SHP77 treated with DMSO at 0.1 percent for 48 hours (cell line): ENCODE measurements around the gene TUFT1.
"Not testable (repeated sequence)": the region's sequence is repeated elsewhere in the genome, so short reads cannot be mapped to it uniquely, and the experiment has no call there.

ENCODE experiments used
- DNase-seq: peaks from one replicate; lab custom pipeline; 2025; lab: John Stamatoyannopoulos, UW

TUFT1 gene

DNA sequence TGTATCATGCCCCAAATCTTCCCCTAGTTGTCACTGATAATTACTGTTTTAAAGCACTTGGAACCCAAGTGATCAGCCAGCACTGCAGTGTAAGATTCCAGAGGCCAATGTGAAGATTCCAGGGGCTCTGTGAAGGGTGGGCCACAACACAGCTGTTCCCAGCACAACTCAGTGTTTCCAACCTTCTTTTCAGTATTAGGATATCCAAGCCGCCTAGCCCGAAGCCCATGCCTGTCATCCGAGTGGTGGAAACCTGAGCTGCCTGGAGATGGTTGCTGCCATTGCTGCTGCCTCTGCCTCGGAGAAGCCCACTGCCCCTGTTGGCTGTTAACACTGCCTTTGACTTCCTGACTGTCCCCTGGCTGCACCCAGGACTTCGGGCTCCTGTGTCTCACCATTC lies 41.3 kb downstream of the TUFT1 start:
- DNase-seq: no peak

DNA sequence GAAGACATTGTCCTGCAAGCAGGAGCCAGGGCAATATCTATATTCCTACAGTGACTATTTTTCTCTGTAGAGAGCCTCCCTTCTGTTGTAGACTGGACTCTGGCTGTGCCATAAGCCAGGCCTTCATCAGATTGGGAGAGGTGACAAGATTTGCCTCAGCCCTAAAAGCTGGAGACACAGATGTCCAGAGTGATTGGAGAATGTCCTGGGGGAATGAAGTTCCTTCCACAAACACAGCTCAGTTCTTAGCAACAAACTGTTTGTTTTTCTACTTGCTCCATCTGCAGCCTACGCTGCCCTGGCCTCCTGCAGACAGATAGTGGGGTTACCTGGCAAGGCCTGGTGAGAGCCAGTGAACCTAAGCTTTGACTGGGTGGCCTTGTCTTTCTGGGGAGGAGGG lies 41.8 kb downstream of the TUFT1 start:
- DNase-seq: no peak

DNA sequence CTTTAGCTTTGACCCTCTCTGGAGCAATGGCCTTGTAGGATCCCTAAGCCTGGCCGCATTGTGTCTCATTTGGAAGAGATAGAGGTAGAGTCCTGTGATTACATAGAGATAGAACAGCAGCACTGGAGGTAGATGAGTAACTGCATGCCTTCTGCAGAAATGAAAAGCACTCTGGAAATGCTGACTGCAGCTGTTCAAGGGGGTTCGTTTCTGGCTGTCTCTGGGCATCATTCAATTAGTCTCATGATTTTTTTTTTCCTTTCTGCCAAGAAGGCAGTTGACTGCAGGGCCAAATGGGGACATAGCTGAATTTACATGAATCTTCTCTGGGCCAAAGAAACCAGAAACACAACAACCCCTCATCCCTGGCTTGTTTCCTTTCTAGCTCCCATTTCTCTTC lies 43.7 kb downstream of the TUFT1 start:
- no peak for DNase-seq

DNA sequence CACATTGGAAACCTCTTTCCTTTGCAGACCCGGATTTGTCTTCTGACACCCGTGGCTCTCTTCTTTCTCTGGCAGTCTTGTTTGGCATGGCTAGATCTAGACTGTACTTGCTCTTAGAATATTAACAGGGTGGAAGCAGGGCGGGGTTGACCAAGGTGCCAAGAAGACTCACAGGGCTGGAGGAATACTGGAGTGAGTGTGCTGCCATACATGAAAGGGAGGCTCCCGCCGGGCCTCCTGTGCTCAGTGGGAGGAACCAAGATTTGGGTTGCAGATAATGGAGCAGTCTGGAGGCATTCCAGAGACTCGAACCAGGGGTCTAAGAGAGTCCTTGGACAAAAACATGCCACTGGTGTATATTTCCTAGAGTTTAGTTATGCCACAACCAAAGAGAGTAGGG lies 44.2 kb downstream of the TUFT1 start:
- no peak for DNase-seq

DNA sequence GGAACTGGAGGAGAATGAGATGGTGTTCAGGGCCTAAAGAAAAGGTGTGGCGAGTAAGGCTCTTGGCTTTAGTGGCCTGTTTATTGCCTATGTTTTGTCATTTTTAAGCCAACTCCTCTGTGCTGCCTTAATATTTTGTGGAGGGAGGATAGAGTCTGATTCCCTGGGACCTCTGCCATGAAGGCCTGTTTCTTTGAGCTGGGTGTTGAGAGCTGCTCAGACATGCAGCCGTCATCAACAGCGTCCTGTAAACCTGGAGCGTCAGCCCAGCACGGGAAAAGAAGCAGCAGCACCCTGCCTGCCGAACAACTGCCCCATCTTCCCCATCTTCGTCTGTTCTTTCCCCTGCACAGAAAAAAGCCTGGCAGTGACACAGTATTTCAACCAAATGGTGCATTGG lies 44.7 kb downstream of the TUFT1 start:
- no peak for DNase-seq

DNA sequence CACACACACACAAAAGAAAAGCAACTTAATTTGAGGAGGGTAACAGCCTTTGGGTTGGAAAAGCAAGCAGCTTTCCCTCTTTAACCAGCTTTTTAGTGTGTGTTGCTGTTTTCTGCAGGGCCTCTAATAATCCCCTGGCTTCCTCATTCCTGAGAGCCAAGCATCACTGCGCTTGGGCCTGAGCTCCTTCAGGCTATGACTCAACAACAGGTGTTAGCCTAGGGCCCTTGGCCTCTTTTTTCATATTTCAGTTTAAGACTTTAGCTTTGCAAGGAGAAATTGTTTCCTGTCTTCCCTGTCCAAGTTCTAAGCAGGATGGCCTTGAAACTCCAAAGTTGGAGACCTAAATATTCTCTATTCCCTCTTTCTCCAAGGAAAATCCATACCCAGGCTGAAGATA lies 45.5 kb downstream of the TUFT1 start:
- no peak for DNase-seq

DNA sequence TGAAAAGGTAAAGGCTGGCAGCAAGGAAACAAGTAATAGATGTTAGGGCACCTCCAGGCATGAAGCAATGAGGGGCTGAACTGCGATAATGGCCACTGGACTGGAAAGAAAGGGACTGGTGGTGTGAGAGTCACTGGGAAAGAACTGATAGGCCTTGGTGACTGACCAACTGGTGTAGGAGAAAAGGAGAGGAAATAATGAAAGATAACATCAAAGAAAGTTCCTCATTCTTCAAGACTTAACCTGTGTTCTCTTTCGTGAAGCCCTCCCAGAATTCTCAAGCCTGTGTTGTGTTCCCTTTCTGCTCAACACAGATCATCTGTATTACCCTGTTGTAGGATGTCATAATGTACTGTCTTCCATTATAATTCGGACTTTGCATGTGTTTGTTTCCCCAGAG lies 50.9 kb downstream of the TUFT1 start:
- no peak for DNase-seq

DNA sequence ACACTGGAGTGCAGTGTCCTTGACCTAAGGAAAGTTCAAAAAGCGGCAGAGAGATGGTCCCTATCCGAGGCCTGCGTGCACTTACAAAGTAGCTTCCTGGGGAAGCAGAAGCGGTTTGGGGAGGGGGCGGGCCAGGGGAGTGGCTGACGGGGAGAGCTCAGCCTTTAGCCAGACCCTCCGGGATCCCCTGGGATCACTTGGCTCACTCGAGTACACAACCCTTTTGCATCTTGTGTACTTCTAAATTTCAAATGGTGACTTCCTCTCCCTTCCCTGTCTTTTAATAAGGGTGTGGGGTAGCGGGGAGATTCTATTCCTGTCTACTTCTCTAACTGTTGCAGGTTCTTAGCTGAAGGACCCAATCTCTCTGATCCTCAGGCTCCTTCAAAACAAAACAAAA lies 53.6 kb downstream of the TUFT1 start:
- DNase-seq: no peak

DNA sequence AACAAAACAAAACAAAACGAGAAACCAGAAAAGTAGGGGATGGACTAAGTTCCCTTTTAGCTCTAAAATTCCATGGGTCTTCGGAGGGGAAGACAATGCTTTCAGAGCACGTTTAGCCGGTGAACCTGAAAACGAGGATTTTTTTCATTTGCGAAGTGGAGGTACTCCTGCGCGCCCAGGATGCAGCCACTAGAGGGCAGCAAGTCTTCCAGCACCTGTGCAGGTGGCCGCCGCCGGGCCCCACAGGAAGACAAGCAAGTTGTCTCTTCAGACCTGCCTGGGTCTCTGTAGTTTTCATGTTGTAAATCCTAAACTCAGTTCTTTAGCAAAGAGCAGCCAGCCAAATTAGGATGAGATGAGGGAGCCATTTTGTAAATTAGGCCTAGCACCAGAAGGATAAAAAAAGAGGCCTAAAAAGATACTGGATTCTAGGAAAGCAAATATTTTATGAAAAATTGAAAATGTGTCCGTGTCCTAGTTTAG lies 54.1 kb downstream of the TUFT1 start:
- DNase-seq: peak; percentile 73

DNA sequence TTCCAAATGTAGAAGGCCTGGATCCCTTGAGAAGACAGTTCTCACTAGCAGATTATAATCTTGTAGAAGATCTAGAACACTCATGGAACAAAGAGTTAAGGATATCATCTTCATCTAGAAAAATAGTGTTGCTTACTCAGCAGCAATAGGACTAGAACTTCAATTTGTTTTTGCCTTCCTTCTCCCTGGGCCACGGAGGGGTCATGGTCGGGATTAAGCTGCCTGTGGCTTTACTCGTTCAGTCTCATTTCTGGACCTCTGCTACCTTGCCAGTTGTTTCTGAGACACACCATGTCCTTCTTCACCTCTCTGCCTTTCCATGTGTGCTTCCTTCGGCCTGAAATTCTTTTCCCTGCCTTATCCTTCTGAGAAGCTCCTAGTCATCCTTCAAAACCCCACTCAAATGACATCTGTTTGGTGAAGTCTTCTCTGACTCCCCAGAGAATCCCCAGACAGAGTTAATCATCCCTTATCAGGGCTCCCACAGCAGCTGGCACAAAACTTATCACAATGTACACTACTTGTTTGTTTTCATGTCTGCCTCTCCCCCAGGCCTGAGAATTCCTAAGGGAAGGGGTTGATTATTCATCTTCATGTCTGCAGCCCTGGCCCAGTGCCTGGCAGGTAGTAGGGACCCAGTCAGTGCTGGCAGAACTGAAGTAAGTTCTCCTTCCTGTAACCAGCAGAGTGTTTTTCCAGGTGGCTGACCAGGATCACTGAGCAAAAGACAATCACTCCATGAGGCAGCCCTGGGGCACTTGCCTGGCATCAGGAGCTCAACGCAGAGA lies 56.3 kb downstream of the TUFT1 start:
- DNase-seq: no peak

DNA sequence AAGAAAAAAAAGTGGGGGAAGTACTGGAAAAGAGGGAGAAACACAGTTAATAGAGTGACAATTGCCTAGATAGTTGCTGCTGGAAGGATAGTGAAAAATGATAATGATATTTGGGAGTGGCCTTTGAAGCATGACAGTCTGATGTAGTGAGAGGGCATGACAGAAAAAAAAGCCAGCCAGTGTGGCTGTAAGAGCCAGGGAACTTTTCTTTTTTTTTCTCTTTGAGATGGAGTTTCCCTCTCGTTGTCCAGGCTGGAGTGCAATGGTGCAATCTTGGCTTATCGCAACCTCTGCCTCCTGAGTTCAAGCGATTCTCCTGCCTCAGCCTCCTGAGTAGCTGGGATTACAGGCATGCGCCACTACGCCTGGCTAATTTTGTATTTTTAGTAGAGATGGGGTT lies 62.4 kb downstream of the TUFT1 start:
- not testable (repeated sequence) for DNase-seq

DNA sequence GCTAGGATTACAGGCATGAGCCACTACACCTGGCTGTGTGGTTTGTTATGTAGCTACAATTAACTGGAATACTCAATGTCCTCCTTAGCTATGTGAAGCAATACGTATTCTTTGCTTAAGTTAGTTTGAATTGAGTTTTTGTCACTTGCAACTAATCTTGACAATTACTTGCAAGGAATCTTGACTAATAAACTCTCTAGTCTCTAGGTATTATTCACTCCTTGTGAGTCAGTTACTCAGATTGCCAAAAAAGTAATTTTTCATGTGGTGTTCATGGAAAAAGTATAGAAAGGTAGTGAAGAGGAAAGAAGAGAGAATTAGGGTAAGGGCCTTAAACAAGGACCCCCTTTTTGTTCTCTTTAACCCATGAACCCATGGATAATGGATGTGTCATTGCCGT lies 64.2 kb downstream of the TUFT1 start:
- no peak for DNase-seq

DNA sequence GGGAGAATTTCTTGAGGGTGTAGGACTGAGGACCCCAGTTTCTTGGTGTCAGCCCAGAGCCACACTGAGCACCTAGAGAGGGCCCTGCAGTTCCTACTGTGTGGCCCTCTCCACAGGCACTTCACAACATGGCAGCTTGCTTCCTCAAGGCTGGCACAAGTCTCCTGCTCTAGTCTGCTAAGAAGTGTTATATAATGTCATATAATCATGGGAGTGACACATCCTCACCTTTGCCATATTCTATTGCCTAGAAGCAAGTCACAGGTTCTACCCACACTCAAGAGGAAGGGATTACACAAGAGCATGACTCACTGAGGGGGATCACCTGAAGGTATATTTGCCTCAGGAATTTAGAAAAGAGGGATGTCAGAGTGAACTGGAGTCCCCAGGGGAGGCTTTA lies 66.3 kb downstream of the TUFT1 start:
- no peak for DNase-seq

DNA sequence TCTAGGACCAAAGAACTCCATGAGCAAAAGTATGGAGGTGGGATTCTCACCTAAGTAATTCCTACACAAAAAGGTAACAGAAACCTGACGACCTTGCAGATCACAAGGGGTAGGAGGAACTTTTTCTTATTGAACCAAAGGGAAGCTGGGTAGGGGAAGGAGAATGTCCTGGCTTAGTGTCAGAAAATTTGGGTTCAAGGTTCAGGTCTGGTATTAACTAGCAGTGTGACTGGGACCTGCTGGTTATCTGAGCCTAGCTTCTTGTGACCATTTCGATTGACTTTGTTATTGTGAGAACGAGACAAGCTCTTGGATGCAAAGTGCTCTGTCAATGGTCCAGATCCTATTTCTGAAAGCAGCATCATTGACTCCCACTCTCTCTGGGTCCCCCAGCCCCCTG lies 66.7 kb downstream of the TUFT1 start:
- no peak for DNase-seq

DNA sequence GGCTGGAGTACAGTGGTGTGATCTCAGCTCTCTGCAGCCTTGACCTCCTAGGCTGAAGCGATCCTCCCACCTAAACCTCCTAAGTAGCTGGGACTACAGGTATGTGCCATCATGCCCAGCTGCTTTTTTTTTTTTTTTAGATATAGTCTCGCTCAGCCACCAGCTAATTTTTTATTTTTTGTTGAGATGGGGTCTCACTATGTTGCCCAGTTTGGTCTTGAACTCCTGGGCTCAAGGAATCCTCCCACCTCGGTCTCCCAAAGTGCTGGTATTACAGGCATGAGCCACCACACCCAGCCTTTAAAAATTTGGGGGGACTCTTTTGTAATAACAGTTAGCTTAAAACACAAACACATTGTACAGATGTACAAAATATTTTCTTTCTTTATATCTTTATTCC lies 70.0 kb downstream of the TUFT1 start:
- DNase-seq: no peak

DNA sequence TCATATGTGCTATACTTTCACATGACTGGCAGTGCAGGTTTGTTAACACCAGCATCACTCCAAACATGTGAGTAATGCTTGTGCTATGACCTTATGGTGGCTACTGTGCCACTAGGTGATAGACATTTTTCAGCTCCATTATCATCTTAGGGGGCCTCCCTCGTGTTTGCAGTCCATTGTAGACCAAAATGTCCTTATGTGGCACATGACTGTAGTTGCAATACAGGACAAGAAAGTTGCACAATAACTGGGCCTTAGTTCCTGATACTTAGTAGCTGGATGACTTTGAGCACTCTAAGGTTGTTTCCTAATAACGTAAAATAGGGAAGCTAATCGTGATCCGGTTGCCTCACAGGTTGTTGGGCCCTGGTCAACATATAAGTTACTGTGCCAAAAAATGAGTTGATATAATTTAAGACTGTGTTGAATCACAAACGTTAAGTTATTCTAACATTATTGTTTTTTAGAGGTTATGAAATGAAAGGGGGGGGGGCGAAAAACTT lies 71.2 kb downstream of the TUFT1 start:
- peak; percentile 77 for DNase-seq

DNA sequence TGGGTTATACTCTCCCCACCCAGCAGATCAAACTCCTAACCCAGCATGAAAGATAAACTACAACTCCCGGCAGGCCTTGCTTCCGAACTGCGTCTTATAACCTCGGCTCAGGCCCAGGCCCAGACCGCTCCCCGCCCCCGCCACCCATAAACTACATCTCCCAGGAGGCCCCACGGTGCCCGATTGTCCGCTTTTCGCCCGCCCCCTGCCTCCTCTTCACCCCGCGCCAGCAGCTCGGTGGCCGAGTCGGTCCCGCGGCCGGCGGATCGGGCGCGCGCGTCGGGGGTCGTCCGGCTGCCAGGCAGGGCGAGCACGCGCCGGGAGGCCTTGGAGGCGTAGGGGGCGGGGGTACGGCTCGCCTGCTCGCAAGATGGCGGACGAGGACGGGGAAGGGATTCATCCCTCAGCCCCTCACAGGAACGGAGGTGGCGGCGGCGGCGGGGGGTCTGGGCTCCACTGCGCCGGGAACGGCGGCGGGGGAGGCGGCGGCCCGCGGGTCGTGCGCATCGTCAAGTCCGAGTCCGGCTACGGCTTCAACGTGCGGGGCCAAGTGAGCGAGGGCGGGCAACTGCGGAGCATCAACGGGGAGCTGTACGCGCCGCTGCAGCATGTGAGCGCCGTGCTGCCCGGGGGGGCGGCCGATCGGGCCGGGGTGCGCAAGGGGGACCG lies 71.9 kb downstream of the TUFT1 start, which contains the start of gene SNX27:
TSS of gene SNX27 (plus strand) at position 219 of the 669 bp plus-strand sequence. CDS start at position 371, 152 bp downstream.
- peak; percentile 97 for DNase-seq

DNA sequence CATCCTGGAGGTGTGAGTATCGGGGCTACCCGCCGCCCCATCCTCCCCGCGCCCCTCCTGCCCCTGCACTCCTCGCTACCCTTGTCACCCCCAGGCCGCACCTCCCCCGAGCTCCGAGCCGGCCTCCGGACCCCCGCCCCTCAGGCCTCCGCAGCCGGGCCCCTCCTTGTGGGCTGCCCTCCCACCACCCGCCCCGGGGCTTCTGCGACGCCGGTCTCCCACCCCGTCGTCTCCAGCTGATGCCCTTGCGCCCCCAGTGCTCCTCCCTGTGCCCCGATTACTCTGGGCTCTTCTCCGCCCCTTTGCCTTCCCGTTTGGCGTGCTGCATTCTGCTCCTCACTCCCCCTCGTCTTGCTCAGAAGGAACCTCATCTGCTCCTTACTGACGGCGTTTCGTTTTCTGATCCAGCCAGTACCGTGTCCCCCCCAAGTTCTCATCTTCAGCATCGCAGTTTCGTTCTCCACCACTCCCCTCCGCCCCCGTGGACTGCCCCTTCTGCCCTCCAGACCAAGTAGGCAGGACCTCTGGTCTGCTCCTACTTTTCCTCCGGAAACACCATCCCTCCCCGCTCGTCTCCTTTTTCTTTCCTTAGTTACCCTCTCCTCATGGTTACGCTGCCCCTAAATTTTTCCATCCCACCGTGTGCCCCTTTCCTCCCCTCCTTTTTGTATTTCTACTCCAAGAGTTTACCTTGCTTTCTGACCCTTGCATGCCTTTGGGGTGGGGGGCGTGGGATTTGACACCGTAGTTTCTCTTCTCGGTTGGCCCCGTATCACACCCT lies 72.6 kb downstream of the TUFT1 start:
- no peak for DNase-seq

DNA sequence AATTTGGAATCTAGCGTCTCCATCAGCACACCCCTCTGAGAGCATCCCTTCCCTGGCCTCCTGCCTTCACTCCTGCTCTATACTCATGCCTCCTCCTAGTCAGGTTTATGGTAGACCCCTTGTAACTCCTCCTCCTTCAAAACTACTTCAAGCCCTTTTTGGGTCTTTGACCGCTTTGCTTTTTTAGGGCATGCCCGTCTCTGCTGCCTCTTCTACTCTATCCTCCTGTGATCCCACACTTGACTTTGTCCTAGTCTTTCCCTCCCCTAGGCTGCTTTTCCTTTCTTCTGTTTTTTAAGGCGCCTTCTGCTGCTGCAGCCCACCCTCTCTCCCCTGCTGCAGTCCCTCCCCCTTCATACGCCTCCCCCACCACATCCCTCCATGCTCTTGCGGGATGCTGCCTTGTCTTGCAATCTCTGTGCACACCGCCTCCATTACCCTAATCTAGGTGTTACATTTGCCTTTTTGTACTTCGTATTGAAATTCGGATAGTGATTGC lies 73.2 kb downstream of the TUFT1 start:
- no peak for DNase-seq

DNA sequence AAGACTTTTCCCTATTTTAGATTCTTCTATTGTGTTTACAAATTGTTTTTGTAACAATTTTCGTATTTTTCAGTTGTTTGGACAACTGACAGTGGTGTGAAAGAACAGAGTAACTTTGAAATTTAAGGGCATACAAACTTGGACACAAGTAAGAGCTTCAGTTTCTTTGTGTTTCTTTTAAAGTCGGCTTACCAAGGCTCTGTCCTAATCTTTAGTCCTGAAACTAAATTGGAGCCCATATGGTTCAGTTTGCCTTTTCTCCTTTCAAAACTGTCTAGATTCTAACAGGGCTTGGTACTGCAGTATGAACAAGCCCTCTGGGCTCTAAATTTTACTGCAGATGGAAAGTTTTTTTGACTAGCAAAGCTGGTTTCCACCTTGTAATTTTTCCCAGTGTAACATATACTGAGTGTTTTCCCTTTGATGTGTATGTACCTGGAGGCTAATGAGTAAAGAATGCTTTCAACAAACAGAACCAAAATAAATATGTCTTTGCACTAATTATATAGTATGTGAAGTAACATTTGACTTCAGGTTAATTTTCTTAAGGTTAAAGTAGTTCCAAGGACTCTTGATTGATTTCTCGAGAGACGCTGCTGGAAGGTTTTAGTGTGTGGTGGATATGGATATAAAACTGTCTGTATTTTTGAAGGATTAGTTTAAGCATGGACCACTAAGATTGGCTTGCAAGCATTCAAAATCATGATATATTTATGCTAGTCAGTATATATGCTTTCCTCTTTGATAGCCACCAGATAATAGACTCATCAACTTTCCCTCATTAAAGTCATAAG lies 75.8 kb downstream of the TUFT1 start:
- no peak for DNase-seq

DNA sequence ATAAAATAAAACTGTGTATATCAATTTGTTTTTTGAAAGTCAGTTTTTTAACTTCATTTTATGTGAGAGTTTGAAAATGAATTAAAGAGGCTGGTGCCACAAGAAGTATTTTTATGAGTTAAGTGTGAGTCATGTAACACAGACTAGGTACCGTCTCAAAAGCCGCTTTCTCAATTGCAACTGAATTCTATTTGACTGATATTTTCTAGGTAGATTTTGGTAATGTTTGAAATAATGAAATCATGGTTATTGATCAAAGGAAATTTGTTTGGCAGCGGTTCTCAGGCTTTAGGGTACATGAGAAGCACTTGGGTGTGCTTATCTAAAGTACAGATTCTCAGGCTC lies 76.4 kb downstream of the TUFT1 start:
- no peak for DNase-seq

DNA sequence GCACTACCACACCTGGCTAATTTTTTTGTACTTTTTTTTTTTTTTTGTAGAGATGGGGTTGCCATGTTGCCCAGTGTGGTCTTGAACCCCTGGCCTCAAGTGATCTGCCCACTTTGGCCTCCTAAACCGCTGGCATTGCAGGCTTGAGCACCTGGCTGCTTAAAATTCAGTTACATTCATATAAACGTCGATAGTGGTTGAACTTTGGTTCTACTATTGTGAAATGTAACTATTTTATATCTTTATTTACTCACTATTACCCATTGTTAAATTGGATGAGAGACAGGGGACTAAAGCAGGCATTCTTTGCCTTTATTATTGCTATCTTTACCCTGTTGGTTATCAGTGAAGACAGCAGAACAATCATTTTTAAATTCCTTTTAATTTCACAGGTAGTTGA lies 77.9 kb downstream of the TUFT1 start:
- DNase-seq: no peak
